GM19023 (cell line): Measurements from ENCODE around the gene MFSD11.
"Not testable (repeated sequence)": the region's sequence is repeated elsewhere in the genome, so short reads cannot be mapped to it uniquely, and the experiment has no call there.

Source experiments
- ATAC-seq: cut with Tn5 transposase; IDR thresholded peaks from one replicate; pipeline ENCODE4 v1.9.1; 2021; ENCODE audit warnings: mild to moderate bottlenecking, moderate library complexity; ENCODE audit not compliant: unreplicated experiment

MFSD11 gene

DNA sequence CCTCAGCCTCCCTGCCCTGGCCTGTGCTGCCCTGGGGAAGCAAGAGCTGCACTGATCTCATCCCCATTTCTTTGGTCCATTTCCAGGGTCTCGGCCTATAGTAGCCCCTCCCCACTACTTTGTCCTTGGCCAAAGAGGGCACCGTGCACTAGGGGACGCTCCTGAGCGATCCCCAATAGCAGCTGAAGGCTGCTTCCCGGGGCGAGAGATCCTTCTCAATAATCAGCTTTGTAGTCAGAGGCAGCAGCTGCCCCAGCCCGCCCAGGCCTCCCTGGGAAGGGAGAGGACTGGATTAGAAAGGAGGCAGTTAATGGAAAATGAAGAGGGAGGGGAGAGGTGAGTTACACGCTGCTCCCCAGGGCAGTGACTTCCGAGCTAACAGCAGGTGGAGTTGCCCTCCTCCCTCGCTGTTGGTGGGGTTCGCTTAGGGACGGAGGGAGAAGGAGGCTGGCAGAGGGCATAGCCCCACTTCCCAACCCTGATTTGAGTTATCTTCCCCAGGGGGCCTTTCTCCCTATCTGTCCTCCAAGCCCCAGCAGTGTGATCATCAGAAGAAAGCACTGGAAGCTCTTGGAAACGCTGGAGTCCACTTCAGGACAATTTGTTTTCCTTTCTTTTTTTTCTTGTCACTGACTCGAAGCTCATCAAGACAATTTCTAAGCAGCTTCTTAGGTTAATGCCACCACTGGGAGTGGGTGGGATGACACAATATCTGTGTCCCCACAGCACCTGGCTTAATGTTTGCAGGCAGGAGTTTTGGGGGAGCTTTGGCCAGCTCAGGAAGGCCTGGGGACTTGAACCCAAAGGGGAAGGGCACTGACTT lies 29.7 kb upstream of the MFSD11 start:
- no peak for ATAC-seq

- no peak for ATAC-seq
Observed at GRCh38 chr17:76709077-76709950, 28.6 kb upstream of the MFSD11 start.

DNA sequence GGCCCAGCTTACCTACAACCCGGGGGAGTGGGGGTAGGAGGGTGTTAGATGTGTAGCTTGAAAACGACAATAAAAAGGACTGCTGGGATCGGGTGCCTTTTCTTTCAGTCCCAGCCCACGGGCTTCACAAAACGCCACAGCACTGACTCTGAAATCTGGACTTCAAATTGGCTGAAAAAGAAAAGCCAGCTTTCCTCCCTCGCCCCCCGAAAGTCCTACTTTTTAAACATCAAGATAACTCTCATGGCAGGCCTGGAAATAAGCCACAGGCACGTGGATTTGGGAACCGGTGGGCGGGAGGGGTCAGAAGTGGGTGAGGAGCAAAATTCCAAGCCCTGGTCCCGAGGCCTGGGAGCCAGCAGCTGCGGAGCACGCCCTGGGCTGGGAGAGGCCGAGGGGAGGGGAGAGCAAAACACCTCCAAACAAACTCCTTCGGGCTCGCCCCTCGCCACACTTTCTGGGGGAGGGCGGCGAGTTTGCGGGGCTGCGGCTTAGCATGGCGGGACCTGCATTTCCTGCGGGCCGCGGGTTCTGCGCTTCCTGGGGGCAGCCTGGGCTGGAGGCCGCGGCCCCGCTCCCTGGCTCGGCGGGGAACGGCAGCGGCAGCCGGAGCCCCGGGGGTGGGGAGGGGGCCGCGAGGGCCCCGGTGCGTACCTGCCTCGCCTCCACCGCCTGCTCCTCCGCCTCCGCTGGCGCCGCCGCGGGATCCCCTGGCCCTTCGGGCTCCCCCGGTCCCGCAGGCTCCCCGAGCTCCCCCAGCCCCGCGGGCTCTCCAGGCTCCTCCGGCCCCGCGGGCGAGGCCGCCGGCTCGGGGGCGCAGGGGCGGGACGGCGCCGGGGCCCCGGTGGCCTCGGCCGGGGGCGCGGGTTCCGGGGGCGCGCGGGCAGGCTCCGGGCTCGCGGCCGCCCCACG lies 27.7 kb upstream of the MFSD11 start:
- not testable (repeated sequence) for ATAC-seq

DNA sequence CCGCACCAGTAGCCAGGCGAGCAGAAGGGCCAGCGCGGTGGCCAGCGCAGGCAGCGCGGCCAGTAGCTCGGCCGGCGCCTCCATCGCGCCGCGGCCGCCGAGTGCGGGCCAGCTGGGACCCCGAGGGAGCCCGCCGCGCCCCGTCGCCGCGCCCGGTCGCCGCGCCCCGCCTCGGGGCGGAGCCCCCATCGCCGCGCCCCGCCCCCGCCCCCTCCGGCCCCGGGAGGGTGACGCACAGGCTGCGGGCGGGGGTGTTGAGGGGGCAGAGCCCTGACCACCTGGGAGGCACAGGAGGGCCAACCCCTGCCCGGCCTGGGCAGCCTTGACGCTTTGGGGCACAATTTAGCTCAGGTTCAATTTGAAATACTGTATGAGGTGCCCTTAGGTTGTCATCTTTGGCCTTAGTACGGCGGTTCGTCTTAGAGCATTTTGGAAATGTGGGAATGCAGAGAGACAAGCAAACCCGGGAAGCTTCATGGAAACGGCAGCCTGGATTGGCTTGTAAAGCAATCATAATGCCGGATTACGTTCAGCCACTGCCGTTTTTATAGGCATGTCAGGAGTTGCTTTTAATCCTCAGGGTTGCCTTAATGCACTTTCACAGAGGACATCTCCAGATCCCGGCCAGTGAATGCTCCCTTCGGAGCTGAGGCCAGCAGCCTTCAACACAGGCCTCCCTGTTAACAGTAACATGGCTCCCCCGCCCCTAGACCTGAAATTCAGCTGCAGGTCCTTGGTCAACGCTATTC lies 26.9 kb upstream of the MFSD11 start, which contains the start of gene MXRA7:
Gene MXRA7 (minus strand): TSS at position 103 of the 749 bp plus-strand sequence. CDS start 19 bp downstream, at position 84.
- no peak for ATAC-seq

GRCh38 chr17:76712321-76712720 lies 25.6 kb upstream of the MFSD11 start:
- ATAC-seq = not testable (repeated sequence)

DNA sequence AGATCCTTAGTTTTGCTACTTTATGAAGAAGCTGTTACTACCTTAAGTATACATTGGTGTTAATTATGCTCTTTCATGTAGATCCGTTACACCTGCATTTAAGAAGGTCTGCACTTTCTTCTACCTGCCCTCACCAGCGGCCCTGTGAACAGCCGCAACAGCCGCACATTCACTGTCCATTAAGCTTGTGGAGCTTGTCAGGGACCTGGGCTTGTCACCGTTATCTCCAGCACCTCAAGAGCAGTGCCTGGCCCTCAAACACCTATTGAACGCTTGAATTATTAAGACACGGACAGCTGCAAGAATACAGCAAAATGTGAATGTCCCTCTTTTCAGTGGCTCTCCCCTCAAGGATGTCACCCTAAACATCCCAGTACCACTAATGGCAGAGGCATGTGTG lies 24.2 kb upstream of the MFSD11 start:
- ATAC-seq = no peak

DNA sequence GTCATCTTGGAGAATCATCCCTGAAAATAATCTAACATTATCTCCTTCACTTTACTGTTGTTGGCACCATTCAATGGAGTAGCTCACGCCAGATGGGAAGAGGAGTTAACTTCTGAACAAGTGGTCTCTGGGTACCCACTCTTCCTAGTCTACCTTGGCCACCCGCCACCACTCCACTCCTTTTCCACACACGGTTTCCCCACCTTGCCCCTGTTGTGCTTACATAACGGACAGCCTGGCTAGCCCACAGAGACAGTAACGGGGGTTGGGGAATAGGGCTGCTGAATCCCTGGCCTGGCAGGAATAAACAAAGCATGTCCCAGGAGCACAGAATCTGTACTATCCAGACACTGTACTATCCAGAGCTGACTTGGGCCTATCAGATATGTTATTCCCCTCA lies 23.6 kb upstream of the MFSD11 start:
- ATAC-seq = no peak

DNA sequence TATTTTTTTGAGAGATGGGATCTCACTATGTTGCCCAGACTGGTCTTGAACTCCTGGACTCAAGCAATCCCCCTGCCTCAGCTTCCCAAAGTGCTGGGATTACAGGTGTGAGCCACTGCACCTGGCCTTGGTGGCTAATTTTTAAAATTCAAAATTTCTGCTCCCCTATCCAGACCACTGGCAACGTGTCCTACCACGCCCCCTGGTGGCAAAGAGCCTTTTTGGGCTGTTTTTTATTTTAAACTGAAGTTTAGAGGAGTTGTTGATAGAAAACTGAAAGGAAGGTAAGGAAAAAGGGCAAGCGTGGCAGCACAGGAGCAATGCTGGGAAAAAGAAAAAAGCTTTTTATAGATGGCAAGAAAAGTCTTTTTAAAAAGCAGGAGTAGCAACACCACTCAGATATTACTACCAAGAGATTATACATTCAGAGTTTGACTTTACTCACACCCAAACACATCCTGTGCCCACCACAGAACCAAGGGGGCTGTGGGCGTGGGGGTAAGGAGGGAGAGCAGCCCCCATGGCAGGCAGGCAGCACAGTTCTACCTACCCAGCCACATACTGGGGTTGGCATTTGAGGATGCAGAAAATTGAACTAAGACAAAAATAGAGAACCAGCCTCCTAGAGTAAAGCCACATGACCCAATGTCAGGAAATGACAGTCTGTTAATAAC lies 23.0 kb upstream of the MFSD11 start:
- ATAC-seq = no peak

DNA sequence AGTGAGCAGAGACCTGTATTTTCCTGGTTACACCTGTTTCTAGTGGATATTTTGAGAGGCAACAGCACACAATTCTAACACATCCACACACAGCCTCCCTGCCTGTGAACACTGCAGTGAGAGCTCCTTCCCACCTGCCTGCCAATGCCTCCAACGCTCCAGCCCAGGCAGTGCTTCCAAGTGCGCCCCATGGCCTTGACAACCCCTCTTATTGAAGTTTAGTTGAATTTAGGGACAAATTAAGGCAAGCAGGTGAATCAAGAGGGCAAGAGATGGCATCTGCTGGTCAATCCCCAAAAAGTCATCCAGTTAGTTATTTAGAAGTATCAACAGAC lies 22.5 kb upstream of the MFSD11 start:
- ATAC-seq = no peak

GRCh38 chr17:76716146-76716838 lies 21.6 kb upstream of the MFSD11 start:
- no peak for ATAC-seq

DNA sequence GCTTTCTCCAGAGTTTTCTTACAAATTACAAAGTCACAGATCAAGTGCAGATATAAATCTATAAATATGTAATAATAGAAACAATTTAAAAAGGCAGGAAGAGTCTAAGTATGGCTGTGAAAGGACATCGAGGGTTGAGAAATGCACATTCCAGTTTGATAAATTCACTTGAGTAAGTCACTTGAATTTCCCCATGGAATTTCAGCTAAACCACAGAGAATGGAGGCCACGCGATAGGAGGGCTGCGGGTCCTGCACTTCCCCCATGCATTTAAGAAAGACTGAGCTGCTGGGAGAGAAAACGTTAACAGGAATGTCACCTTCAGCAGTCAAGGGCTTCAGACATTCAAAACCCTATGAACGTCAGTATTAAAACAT lies 21.1 kb upstream of the MFSD11 start:
- ATAC-seq = no peak

GRCh38 chr17:76718516-76718915 lies 19.4 kb upstream of the MFSD11 start:
- no peak for ATAC-seq

- ATAC-seq = no peak
Observed at GRCh38 chr17:76720211-76720610, 17.7 kb upstream of the MFSD11 start.

GRCh38 chr17:76720941-76721340 lies 17.0 kb upstream of the MFSD11 start:
- no peak for ATAC-seq

DNA sequence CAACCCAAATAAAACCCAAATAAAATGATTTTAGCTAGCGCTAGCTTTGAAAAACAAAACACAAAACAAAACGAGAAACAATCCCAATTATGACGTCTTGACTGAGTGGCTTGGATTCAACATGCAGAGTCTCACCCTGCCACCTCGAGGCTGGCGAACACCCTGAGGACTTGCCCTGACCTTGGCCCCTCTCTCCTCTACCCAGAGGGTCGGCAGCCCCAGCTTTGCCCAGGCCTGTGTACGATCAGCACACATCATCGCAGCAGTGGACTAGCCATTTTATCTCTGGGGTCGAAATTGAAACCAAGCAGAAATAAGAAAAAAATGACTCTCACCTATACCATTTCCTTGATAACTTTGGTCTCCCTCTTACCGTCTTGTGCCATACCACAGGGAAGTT lies 16.5 kb upstream of the MFSD11 start:
- ATAC-seq = no peak

GRCh38 chr17:76722279-76722678 lies 15.6 kb upstream of the MFSD11 start:
- ATAC-seq = no peak

- not testable (repeated sequence) for ATAC-seq
Observed at GRCh38 chr17:76722977-76723376, 14.9 kb upstream of the MFSD11 start.

DNA sequence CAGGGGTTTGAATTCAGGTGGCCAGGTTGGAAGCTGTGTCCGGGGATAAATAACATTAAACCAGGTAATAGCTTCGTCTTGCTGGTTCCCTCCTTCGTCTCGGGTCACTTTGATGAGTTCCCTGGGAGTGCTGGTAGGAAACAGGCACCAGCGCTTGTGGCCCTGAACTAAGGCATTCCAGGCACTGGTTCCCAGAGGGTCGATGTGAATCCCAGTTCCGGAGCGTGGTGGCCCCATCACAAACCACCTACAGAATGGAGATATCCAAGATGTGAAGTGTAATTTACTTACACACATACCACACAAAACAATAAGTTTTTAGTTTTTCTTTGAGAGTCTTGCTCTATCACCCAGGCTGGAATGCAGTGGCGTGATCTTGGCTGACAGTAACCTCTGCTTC lies 14.1 kb upstream of the MFSD11 start:
- no peak for ATAC-seq

DNA sequence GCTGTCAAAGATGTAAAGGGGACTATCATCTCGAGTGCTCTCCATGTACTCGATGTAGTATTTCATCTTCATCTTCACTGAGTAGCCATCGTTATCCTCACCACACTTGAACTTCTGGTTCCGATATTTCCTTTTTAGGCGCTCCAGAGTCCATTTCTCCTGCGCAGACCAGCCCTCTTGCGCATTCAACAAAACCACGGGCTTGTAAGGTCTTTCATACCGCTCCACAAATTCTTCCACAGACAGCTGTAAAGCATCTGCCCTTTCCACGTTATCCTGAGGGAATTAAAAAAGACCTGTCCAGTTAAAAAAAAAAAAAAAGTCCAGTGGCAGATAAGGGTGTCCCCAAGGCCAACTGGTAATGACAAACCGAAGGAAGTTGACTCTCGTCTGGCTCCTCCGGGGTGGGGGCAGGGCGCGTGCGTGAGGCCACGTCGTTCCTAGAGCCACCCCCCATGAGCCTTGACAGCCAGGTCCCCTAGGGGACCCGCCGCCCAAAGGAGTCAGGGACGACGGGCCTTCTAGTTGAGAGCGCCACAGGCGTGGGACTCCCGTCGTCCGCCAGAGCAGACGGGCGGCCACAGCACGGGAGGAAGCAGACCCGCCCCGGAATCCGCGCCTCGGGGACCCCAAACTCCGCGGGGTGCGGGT lies 12.2 kb upstream of the MFSD11 start:
- ATAC-seq = peak; percentile 22
